Osteocyte (in vitro differentiated cells): ENCODE results near the gene MEF2B. TPM values are rescaled to one million over a fixed set of nuclear protein-coding genes. Genes with fewer than 3 reads are reported as not detected.

Experiments used
- DNase-seq: peaks from one replicate; pipeline ENCODE4 v3.0.0; 2021; ENCODE audit warnings: mixed read lengths; ENCODE audit not compliant: unreplicated experiment; ENCODE audit errors: extremely low spot score
- H3K27ac Mint-ChIP-seq: one replicate; pipeline ENCODE4 v1.8.0; 2021; ENCODE audit warnings: mild to moderate bottlenecking, mixed read lengths; ENCODE audit not compliant: unreplicated experiment
- H3K27me3 Mint-ChIP-seq: one replicate; pipeline ENCODE4 v1.8.0; 2021; ENCODE audit warnings: mixed read lengths; ENCODE audit not compliant: unreplicated experiment
- H3K36me3 Mint-ChIP-seq: one replicate; pipeline ENCODE4 v1.8.0; 2021; ENCODE audit warnings: mixed read lengths; ENCODE audit not compliant: unreplicated experiment
- H3K4me1 Mint-ChIP-seq: one replicate; pipeline ENCODE4 v1.8.0; 2021; ENCODE audit warnings: mixed read lengths; ENCODE audit not compliant: unreplicated experiment
- H3K4me3 Mint-ChIP-seq: one replicate; pipeline ENCODE4 v1.8.0; 2021; ENCODE audit warnings: mild to moderate bottlenecking, moderate library complexity, mixed read lengths; ENCODE audit not compliant: unreplicated experiment
- H3K9me3 Mint-ChIP-seq: one replicate; pipeline ENCODE4 v1.8.0; 2021; ENCODE audit warnings: mixed read lengths; ENCODE audit not compliant: unreplicated experiment
- CTCF ChIP-seq: fragments of 200-600 bp; sonication (generic); IDR thresholded peaks from 2 replicates; pipeline ENCODE4 v1.5.0; 2021; ENCODE audit warnings: antibody characterized with exemption, mild to moderate bottlenecking, moderate library complexity
- total RNA-seq: library from RNA; stranded (reverse); gene quantifications from 2 replicates; pipeline ENCODE4 v1.2.1, GENCODE V29; 2021

The MEF2B gene
- total RNA-seq, 1 donor from 2014 or later: 1.6 TPM

DNA sequence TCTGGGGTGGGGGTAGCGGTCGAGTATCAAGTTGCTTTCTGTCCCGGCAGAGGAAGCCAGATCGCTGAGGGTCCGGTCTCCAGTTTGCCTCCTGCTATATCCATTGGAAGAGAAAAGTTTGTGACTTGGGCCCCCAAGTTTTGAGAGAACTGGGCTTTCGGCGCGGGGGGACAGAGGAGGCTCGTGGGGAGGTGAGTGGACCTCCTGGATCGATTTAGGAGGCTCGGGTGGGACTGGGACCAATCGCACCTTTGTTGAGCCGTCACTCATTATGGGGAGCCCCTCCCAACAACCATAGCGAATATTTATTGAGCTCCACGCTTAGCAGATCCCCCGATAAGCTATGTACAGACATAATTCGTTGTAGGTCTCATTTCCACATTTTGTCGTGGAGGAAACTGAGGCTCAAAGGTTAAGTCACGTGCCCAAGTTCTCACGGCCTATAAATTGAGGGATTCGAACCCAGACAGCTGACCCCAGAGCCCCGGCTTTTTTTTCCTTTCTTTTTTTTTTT lies 22.9 kb upstream of the MEF2B start:
- no peaks in the 10 kb centered on the region for H3K36me3 Mint-ChIP-seq
- peak overlapping the region; percentile 98 for H3K27ac Mint-ChIP-seq
- DNase-seq: no peak
- no peaks in the 10 kb centered on the region for H3K27me3 Mint-ChIP-seq
- TF ChIP-seq CTCF: no peak
- H3K4me1 Mint-ChIP-seq: peaks cover 40% of the 10 kb centered on the region
- H3K9me3 Mint-ChIP-seq: no peaks in the 10 kb centered on the region
- peak overlapping the region; percentile 93 for H3K4me3 Mint-ChIP-seq

- H3K4me3 Mint-ChIP-seq: peak within 1 kb of the TSS; percentile 93
- no peaks in the 10 kb centered on the region for H3K9me3 Mint-ChIP-seq
- H3K27me3 Mint-ChIP-seq: no peaks in the 10 kb centered on the region
- H3K36me3 Mint-ChIP-seq: no peaks in the 10 kb centered on the region
- no peak for TF ChIP-seq CTCF
- peak; percentile 99 for DNase-seq
- peak within 1 kb of the TSS; percentile 98 for H3K27ac Mint-ChIP-seq
- peaks cover 40% of the 10 kb centered on the region for H3K4me1 Mint-ChIP-seq
Measured at GRCh38 chr19:19192078-19192882, 22.2 kb upstream of the MEF2B start, which contains the start of the genes BORCS8 and RFXANK. Gene BORCS8 (minus strand): TSS chr19:19192152. CDS start chr19:19192117, 35 bp downstream. Gene RFXANK (plus strand): TSS chr19:19192258. CDS start chr19:19193947, 1,689 bp downstream.

GRCh38 chr19:19191768-19192077 lies 21.7 kb upstream of the MEF2B start:
- no peaks in the 10 kb centered on the region for H3K27me3 Mint-ChIP-seq
- peak overlapping the region; percentile 93 for H3K4me3 Mint-ChIP-seq
- H3K4me1 Mint-ChIP-seq: peaks cover 40% of the 10 kb centered on the region
- no peaks in the 10 kb centered on the region for H3K9me3 Mint-ChIP-seq
- H3K36me3 Mint-ChIP-seq: peaks cover 2% of the 10 kb centered on the region
- no peak for TF ChIP-seq CTCF
- no peak for DNase-seq
- H3K27ac Mint-ChIP-seq: peak overlapping the region; percentile 98

DNA sequence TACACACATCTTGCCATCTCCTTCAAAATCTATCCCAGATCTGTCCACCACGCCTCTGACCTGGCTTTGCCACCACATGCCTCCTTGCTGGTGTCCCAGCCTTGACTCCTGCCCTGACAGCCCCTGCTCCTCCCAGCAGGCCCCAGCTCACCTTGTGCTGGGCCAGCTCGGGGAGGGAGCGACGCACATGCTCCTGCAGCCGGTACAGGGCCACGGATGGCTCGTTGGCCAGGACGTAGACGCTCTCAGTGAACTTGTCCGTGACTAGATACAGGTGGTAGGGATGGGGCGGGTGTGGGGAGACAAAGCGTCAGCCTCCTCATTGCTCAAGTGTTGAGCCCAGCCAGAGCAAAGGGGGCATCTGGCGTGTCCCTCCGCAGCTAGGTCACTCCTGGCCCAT lies 16.7 kb upstream of the MEF2B start:
- H3K27me3 Mint-ChIP-seq: no peaks in the 10 kb centered on the region
- DNase-seq: no peak
- H3K4me3 Mint-ChIP-seq: no peak overlapping the region
- peaks cover 20% of the 10 kb centered on the region for H3K4me1 Mint-ChIP-seq
- H3K27ac Mint-ChIP-seq: no peak overlapping the region
- peaks cover 13% of the 10 kb centered on the region for H3K36me3 Mint-ChIP-seq
- H3K9me3 Mint-ChIP-seq: no peaks in the 10 kb centered on the region
- TF ChIP-seq CTCF: no peak
